Panc1 (cell line): ENCODE data around the gene ADGRD1. TPM values are rescaled to one million over a fixed set of nuclear protein-coding genes. Genes with fewer than 3 reads are reported as not detected.

Source experiments
- ATAC-seq: fragments of 200-7000 bp; cut with Tn5 transposase; 2 replicates; pipeline ENCODE4 v1.9.1; 2020; ENCODE audit warnings: mild to moderate bottlenecking, moderate library complexity
- BruUV-seq: library from RNA; stranded (reverse); fragments of 400-500 nt; replicated peaks from 2 replicates; lab custom pipeline; 2021; lab: Mats Ljungman, UMichigan
- CTCF ChIA-PET: fragments of 300-600 bp; sonication (Branson Sonifier 250); formaldehyde crosslinking; loops from one replicate; lab custom pipeline; 2022; ENCODE audit warnings: antibody characterized with exemption; lab: Charles Lee
- POLR2A ChIA-PET: fragments of 300-600 bp; sonication (Branson Sonifier 250); formaldehyde crosslinking; loops from one replicate; lab custom pipeline; 2022; ENCODE audit warnings: antibody characterized with exemption; lab: Charles Lee
- DNase-seq: peaks from one replicate; pipeline ENCODE4 v3.0.0-alpha.2; 2010; ENCODE audit warnings: low read depth, low spot score
- H3K27ac ChIP-seq: 2 replicates; pipeline ENCODE4 v1.5.1; 2011; ENCODE audit warnings: mild to moderate bottlenecking, low read length, inconsistent platforms
- H3K27me3 ChIP-seq: fragments of 200-500 bp; sonication (Bioruptor generic); 2 replicates; pipeline ENCODE4 v1.6.0; 2014; ENCODE audit warnings: low read length, inconsistent platforms; ENCODE audit not compliant: control insufficient read depth, insufficient read depth
- H3K36me3 ChIP-seq: fragments of 200-500 bp; sonication (Bioruptor generic); 2 replicates; pipeline ENCODE4 v1.5.1; 2014; ENCODE audit warnings: inconsistent platforms, mild to moderate bottlenecking, low read length, moderate library complexity; ENCODE audit not compliant: control insufficient read depth, insufficient read depth
- H3K4me1 ChIP-seq: 2 replicates; pipeline ENCODE4 v1.5.1; 2011; ENCODE audit warnings: inconsistent platforms, mild to moderate bottlenecking, low read length, moderate library complexity; ENCODE audit not compliant: control insufficient read depth, insufficient read depth
- H3K4me3 ChIP-seq, 2 experiments: 2 replicates each; pipeline ENCODE4 v1.5.1; 2011 to 2012; ENCODE audit warnings: low read depth in 2 of 2, low read length in 2 of 2, mild to moderate bottlenecking in 2 of 2, inconsistent platforms in 1 of 2, moderate library complexity in 1 of 2
- H3K9me3 ChIP-seq: fragments of 200-500 bp; sonication (Bioruptor generic); 2 replicates; pipeline ENCODE4 v1.5.1; 2014; ENCODE audit warnings: low read depth, mild to moderate bottlenecking, inconsistent platforms, low read length, moderate library complexity; ENCODE audit not compliant: control insufficient read depth, insufficient read depth
- POLR2AphosphoS5 ChIP-seq: IDR thresholded peaks from 2 replicates; pipeline ENCODE4 v1.6.1; 2012; ENCODE audit warnings: mild to moderate bottlenecking, low read depth, low read length, moderate library complexity
- SIN3A ChIP-seq: IDR thresholded peaks from 2 replicates; pipeline ENCODE4 v1.6.1; 2012; ENCODE audit warnings: low read depth, mild to moderate bottlenecking, low read length, moderate library complexity, borderline replicate concordance; ENCODE audit not compliant: insufficient read depth
- TCF7L2 ChIP-seq: IDR thresholded peaks from 2 replicates; pipeline ENCODE4 v1.6.1; 2011; ENCODE audit warnings: mild to moderate bottlenecking, low read depth, low read length, inconsistent platforms
- in situ Hi-C: cut with HindIII; loops from 2 replicates; pipeline ENCODE4 v1.10.0; 2016; ENCODE audit warnings: low sequenced_read_pairs, low pct_unique_long_range_greater_than_20kb
- intact Hi-C: fragments of 100-400 bp; cut with micrococcal nuclease; formaldehyde crosslinking; loops from one replicate; pipeline ENCODE4 v1.10.0; 2022; ENCODE audit not compliant: unreplicated experiment
- total RNA-seq: library from RNA; stranded (reverse); gene quantifications from one replicate; pipeline ENCODE4 v1.2.1, GENCODE V29; 2021; ENCODE audit not compliant: unreplicated experiment
- TF ChIP-seq, protein P1 (sequence below), 2 experiments: IDR thresholded peaks; 2 replicates each; pipeline ENCODE4 v1.6.1; 2011 to 2012; ENCODE audit warnings: low read depth in 2 of 2, control low read depth in 1 of 2, low read length in 1 of 2, mild to moderate bottlenecking in 1 of 2, moderate library complexity in 1 of 2; ENCODE audit not compliant: insufficient read depth in 1 of 2
- TF ChIP-seq, protein P2 (sequence below): fragments of 450-650 bp; IDR thresholded peaks from 2 replicates; pipeline ENCODE4 v1.5.1; 2017; ENCODE audit warnings: mild to moderate bottlenecking

The ADGRD1 gene
- total RNA-seq, 1 experiment from 2014 or later, result 0.21 TPM

DNA sequence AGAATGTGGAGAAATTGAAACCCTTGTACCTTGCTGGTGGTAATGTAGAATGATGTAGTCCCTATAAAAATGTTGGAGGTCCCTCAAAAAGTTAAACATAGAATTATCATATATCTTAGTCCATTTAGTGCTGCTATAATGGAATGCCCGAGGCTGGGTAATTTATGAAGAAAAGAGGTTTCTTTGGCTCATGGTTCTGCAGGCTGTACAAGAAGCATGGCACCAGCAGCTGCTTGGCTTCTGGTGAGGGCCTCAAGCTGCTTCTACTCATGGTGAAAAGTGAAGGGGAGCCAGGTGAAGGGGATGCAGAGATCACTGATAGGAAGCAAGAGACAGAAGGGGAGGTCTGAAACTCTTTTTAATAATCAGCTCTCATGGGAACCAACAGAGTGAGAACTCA lies 233.9 kb downstream of the ADGRD1 start:
- no peak overlapping the region for H3K4me3 ChIP-seq
- in situ Hi-C loops, result no loop called here
- no peak for ATAC-seq
- no peak overlapping the region for H3K27ac ChIP-seq
- no TSS peak for BruUV-seq
- H3K27me3 ChIP-seq, result peaks cover 2% of the 10 kb centered on the region
- TF ChIP-seq, protein P1, sequence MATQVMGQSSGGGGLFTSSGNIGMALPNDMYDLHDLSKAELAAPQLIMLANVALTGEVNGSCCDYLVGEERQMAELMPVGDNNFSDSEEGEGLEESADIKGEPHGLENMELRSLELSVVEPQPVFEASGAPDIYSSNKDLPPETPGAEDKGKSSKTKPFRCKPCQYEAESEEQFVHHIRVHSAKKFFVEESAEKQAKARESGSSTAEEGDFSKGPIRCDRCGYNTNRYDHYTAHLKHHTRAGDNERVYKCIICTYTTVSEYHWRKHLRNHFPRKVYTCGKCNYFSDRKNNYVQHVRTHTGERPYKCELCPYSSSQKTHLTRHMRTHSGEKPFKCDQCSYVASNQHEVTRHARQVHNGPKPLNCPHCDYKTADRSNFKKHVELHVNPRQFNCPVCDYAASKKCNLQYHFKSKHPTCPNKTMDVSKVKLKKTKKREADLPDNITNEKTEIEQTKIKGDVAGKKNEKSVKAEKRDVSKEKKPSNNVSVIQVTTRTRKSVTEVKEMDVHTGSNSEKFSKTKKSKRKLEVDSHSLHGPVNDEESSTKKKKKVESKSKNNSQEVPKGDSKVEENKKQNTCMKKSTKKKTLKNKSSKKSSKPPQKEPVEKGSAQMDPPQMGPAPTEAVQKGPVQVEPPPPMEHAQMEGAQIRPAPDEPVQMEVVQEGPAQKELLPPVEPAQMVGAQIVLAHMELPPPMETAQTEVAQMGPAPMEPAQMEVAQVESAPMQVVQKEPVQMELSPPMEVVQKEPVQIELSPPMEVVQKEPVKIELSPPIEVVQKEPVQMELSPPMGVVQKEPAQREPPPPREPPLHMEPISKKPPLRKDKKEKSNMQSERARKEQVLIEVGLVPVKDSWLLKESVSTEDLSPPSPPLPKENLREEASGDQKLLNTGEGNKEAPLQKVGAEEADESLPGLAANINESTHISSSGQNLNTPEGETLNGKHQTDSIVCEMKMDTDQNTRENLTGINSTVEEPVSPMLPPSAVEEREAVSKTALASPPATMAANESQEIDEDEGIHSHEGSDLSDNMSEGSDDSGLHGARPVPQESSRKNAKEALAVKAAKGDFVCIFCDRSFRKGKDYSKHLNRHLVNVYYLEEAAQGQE (IDR thresholded peaks at IDR 0.05; ENCODE audit: insufficient read depth in 1 of 2, low read depth in 2 of 2, low read length in 1 of 2), result no peak
- TF ChIP-seq, protein P2, sequence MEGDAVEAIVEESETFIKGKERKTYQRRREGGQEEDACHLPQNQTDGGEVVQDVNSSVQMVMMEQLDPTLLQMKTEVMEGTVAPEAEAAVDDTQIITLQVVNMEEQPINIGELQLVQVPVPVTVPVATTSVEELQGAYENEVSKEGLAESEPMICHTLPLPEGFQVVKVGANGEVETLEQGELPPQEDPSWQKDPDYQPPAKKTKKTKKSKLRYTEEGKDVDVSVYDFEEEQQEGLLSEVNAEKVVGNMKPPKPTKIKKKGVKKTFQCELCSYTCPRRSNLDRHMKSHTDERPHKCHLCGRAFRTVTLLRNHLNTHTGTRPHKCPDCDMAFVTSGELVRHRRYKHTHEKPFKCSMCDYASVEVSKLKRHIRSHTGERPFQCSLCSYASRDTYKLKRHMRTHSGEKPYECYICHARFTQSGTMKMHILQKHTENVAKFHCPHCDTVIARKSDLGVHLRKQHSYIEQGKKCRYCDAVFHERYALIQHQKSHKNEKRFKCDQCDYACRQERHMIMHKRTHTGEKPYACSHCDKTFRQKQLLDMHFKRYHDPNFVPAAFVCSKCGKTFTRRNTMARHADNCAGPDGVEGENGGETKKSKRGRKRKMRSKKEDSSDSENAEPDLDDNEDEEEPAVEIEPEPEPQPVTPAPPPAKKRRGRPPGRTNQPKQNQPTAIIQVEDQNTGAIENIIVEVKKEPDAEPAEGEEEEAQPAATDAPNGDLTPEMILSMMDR, result no peak
- TF ChIP-seq SIN3A (no peak), POLR2AphosphoS5 (no peak), TCF7L2 (no peak)
- intact Hi-C loops, result no loop called here
- no peak for DNase-seq
- H3K9me3 ChIP-seq, result no peaks in the 10 kb centered on the region
- POLR2A ChIA-PET, result no interaction called here
- CTCF ChIA-PET, result no interaction called here
- no peaks in the 10 kb centered on the region for H3K4me1 ChIP-seq
- no peaks in the 10 kb centered on the region for H3K36me3 ChIP-seq

DNA sequence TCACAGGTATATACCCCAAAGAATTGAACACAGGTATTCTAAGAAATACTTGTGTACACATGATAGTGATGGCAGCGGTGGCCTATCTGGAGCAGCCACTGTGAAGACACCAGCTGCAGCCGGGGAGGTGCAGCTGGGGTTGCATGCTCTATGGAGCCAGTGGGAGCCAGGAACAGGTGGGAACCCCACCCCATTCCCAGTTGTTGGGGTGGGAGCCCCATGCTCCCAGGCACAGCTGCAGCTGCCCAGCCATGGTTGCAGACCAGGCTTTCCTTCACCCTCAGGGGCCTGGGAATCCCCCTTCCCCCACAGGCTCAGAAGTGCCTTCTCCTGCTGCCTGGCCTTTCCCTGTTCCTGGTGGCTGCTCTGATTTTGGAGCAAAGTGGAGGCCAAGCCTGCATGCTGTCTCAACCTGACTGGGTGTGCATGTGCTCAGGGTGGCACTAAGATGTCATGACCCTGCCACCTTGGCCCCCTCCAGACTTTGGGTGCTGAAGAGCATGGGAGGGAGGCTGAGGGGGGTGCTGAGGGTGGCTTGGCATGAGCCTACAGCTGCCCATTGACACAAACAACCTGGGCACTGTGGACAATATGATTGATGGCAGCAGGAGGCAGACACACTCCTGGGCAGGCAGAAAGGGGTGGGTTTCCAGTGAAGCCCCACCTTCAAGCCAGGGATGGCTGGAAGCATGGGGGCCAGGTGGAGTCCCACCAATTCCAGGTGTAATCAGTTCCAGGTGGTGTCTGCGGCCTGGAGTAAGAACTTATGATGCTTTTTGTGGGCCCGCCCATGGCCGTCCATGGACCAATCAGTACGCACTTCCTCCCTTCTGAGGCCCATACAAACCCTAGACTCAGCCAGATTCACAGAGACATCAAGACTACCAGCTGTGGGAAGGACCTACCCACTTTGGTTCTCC lies 234.7 kb downstream of the ADGRD1 start:
- TF ChIP-seq, protein P2, result no peak
- no peak for TF ChIP-seq POLR2AphosphoS5
- TF ChIP-seq, protein P1 (IDR thresholded peaks at IDR 0.05; ENCODE audit: insufficient read depth in 1 of 2, low read depth in 2 of 2, low read length in 1 of 2), result no peak
- no peak for TF ChIP-seq TCF7L2
- TF ChIP-seq SIN3A, result no peak
- Histone ChIP-seq H3K27me3 (peaks cover 2% of the 10 kb centered on the region), H3K36me3 (no peaks in the 10 kb centered on the region), H3K27ac (no peak overlapping the region), H3K4me3 (no peak overlapping the region), H3K4me1 (no peaks in the 10 kb centered on the region), H3K9me3 (no peaks in the 10 kb centered on the region)
- in situ Hi-C loops (no loop called here), intact Hi-C loops (no loop called here)
- no peak for DNase-seq
- POLR2A ChIA-PET, result no interaction called here
- ATAC-seq, result no peak
- BruUV-seq, result no TSS peak
- CTCF ChIA-PET, result no interaction called here
